Neutrophil (primary cell): ENCODE results near the gene AATK.

Experiments
- H3K27ac ChIP-seq: fragments of 200-600 bp; sonication (generic); 2 replicates; pipeline ENCODE4 v1.5.1; 2016; ENCODE audit warnings: mild to moderate bottlenecking, moderate library complexity
- H3K27me3 ChIP-seq: fragments of 200-600 bp; sonication (generic); 2 replicates; pipeline ENCODE4 v1.6.0; 2016; ENCODE audit warnings: mild to moderate bottlenecking
- H3K36me3 ChIP-seq: fragments of 200-600 bp; sonication (generic); 2 replicates; pipeline ENCODE4 v1.5.1; 2017
- H3K4me1 ChIP-seq, 2 experiments: fragments of 200-600 bp in 1 of 2; sonication (generic) in 1 of 2; 1 replicate in 1 of 2; 2 replicates in 1 of 2; pipeline versions ENCODE4 v1.5.1 to v1.6.1; 2013 to 2016; ENCODE audit warnings: low read depth in 1 of 2, low read length in 1 of 2, mild to moderate bottlenecking in 1 of 2, moderate library complexity in 1 of 2; ENCODE audit not compliant: control insufficient read depth in 1 of 2, insufficient read depth in 1 of 2
- H3K4me3 ChIP-seq, 2 experiments: fragments of 200-600 bp in 1 of 2; sonication (generic) in 1 of 2; 1 replicate in 1 of 2; 2 replicates in 1 of 2; pipeline ENCODE4 v1.5.1; 2013 to 2016; ENCODE audit warnings: low read depth in 1 of 2, low read length in 1 of 2, mild to moderate bottlenecking in 1 of 2, moderate library complexity in 1 of 2
- H3K9me3 ChIP-seq: fragments of 200-600 bp; sonication (generic); 2 replicates; pipeline ENCODE4 v1.5.1; 2016
- TF ChIP-seq, protein P1 (sequence below): fragments of 200-600 bp; sonication (generic); IDR thresholded peaks from 2 replicates; pipeline ENCODE4 v1.5.1; 2016; ENCODE audit warnings: antibody characterized with exemption

Gene AATK

GRCh38 chr17:81209141-81209540, 43.1 kb upstream of the AATK start:
- H3K36me3 ChIP-seq: no peaks in the 10 kb centered on the region
- TF ChIP-seq, protein P1, sequence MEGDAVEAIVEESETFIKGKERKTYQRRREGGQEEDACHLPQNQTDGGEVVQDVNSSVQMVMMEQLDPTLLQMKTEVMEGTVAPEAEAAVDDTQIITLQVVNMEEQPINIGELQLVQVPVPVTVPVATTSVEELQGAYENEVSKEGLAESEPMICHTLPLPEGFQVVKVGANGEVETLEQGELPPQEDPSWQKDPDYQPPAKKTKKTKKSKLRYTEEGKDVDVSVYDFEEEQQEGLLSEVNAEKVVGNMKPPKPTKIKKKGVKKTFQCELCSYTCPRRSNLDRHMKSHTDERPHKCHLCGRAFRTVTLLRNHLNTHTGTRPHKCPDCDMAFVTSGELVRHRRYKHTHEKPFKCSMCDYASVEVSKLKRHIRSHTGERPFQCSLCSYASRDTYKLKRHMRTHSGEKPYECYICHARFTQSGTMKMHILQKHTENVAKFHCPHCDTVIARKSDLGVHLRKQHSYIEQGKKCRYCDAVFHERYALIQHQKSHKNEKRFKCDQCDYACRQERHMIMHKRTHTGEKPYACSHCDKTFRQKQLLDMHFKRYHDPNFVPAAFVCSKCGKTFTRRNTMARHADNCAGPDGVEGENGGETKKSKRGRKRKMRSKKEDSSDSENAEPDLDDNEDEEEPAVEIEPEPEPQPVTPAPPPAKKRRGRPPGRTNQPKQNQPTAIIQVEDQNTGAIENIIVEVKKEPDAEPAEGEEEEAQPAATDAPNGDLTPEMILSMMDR: no peak
- no peaks in the 10 kb centered on the region for H3K27me3 ChIP-seq

GRCh38 chr17:81208651-81209050, 42.6 kb upstream of the AATK start:
- no peaks in the 10 kb centered on the region for H3K36me3 ChIP-seq
- H3K27ac ChIP-seq: no peak overlapping the region

More at GRCh38 chr17:81209141-81209540, 43.1 kb upstream of the AATK start:
- H3K4me3 ChIP-seq: no peak overlapping the region
- H3K4me1 ChIP-seq: no peaks in the 10 kb centered on the region
- no peaks in the 10 kb centered on the region for H3K9me3 ChIP-seq
- no peak overlapping the region for H3K27ac ChIP-seq

GRCh38 chr17:81207610-81208581, 41.9 kb upstream of the AATK start:
- Histone ChIP-seq H3K36me3 (peaks cover 6% of the 10 kb centered on the region), H3K4me1 (no peaks in the 10 kb centered on the region), H3K4me3 (no peak overlapping the region), H3K27me3 (no peaks in the 10 kb centered on the region), H3K27ac (no peak overlapping the region), H3K9me3 (no peaks in the 10 kb centered on the region)
- TF ChIP-seq, protein P1: no peak

More at GRCh38 chr17:81208651-81209050, 42.6 kb upstream of the AATK start:
- no peaks in the 10 kb centered on the region for H3K9me3 ChIP-seq
- no peaks in the 10 kb centered on the region for H3K4me1 ChIP-seq
- no peak overlapping the region for H3K4me3 ChIP-seq
- TF ChIP-seq, protein P1: no peak
- H3K27me3 ChIP-seq: no peaks in the 10 kb centered on the region

- Histone ChIP-seq H3K9me3 (no peaks in the 10 kb centered on the region), H3K36me3 (peaks cover 6% of the 10 kb centered on the region), H3K27ac (no peak overlapping the region)
Measured at GRCh38 chr17:81206657-81207056, 40.6 kb upstream of the AATK start.

GRCh38 chr17:81206166-81206565, 40.1 kb upstream of the AATK start:
- Histone ChIP-seq H3K9me3 (no peaks in the 10 kb centered on the region), H3K27ac (no peak overlapping the region), H3K27me3 (no peaks in the 10 kb centered on the region), H3K4me1 (no peaks in the 10 kb centered on the region), H3K36me3 (peaks cover 6% of the 10 kb centered on the region), H3K4me3 (no peak overlapping the region)
- TF ChIP-seq, protein P1: no peak

More at GRCh38 chr17:81206657-81207056, 40.6 kb upstream of the AATK start:
- Histone ChIP-seq H3K4me1 (no peaks in the 10 kb centered on the region), H3K4me3 (no peak overlapping the region), H3K27me3 (no peaks in the 10 kb centered on the region)
- TF ChIP-seq, protein P1: no peak
